ENCODE data around the gene CDH11. TPM values are rescaled to one million over a fixed set of nuclear protein-coding genes. Genes with fewer than 3 reads are reported as not detected.

CDH11 gene
- total and polyA plus RNA-seq, 2 experiments from 2014 or later = 3.5 to 19.6 TPM

DNA sequence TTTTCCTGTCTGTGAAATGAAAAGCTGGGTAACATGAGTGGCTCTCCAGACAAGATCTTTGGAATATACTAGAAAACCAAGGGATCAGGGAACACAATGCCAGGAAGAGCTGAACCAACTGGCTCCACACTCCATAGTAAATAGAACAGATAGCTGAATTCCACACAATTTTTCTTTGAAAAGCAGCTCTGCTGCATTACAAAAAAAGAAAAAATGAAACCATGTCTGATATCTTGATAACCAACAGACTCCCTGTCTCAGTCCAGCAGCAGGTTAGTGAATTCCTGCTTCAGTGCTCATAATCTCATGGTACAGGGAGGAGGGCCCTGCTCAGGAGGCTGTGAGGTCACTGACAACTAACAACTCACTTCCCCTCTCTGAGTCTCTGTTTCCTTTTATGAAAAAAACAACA is 97.1 kb downstream of the CDH11 start (continued):
- TF ChIP-seq, protein P1, sequence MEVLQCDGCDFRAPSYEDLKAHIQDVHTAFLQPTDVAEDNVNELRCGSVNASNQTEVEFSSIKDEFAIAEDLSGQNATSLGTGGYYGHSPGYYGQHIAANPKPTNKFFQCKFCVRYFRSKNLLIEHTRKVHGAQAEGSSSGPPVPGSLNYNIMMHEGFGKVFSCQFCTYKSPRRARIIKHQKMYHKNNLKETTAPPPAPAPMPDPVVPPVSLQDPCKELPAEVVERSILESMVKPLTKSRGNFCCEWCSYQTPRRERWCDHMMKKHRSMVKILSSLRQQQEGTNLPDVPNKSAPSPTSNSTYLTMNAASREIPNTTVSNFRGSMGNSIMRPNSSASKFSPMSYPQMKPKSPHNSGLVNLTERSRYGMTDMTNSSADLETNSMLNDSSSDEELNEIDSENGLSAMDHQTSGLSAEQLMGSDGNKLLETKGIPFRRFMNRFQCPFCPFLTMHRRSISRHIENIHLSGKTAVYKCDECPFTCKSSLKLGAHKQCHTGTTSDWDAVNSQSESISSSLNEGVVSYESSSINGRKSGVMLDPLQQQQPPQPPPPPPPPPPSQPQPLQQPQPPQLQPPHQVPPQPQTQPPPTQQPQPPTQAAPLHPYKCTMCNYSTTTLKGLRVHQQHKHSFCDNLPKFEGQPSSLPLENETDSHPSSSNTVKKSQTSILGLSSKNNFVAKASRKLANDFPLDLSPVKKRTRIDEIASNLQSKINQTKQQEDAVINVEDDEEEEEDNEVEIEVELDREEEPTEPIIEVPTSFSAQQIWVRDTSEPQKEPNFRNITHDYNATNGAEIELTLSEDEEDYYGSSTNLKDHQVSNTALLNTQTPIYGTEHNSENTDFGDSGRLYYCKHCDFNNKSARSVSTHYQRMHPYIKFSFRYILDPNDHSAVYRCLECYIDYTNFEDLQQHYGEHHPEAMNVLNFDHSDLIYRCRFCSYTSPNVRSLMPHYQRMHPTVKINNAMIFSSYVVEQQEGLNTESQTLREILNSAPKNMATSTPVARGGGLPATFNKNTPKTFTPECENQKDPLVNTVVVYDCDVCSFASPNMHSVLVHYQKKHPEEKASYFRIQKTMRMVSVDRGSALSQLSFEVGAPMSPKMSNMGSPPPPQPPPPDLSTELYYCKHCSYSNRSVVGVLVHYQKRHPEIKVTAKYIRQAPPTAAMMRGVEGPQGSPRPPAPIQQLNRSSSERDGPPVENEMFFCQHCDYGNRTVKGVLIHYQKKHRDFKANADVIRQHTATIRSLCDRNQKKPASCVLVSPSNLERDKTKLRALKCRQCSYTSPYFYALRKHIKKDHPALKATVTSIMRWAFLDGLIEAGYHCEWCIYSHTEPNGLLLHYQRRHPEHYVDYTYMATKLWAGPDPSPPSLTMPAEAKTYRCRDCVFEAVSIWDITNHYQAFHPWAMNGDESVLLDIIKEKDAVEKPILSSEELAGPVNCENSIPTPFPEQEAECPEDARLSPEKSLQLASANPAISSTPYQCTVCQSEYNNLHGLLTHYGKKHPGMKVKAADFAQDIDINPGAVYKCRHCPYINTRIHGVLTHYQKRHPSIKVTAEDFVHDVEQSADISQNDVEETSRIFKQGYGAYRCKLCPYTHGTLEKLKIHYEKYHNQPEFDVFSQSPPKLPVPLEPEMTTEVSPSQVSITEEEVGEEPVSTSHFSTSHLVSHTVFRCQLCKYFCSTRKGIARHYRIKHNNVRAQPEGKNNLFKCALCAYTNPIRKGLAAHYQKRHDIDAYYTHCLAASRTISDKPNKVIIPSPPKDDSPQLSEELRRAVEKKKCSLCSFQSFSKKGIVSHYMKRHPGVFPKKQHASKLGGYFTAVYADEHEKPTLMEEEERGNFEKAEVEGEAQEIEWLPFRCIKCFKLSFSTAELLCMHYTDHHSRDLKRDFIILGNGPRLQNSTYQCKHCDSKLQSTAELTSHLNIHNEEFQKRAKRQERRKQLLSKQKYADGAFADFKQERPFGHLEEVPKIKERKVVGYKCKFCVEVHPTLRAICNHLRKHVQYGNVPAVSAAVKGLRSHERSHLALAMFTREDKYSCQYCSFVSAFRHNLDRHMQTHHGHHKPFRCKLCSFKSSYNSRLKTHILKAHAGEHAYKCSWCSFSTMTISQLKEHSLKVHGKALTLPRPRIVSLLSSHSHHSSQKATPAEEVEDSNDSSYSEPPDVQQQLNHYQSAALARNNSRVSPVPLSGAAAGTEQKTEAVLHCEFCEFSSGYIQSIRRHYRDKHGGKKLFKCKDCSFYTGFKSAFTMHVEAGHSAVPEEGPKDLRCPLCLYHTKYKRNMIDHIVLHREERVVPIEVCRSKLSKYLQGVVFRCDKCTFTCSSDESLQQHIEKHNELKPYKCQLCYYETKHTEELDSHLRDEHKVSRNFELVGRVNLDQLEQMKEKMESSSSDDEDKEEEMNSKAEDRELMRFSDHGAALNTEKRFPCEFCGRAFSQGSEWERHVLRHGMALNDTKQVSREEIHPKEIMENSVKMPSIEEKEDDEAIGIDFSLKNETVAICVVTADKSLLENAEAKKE (CRISPR knock-in tag; IDR thresholded peaks at IDR 0.05) = no peak
- TF ChIP-seq POLR2AphosphoS5 (IDR thresholded peaks at IDR 0.05; ENCODE audit: low read depth) (no peak), ZNF114 (CRISPR knock-in tag; IDR thresholded peaks at IDR 0.05) (no peak), EZH2phosphoT487 (IDR thresholded peaks at IDR 0.05; ENCODE audit: unreplicated experiment) (no peak), NANOG (IDR thresholded peaks at IDR 0.05; ENCODE audit: borderline replicate concordance) (no peak), ZNF331 (CRISPR knock-in tag; IDR thresholded peaks at IDR 0.05; ENCODE audit: low read depth) (no peak)
- TF ChIP-seq, protein P2, sequence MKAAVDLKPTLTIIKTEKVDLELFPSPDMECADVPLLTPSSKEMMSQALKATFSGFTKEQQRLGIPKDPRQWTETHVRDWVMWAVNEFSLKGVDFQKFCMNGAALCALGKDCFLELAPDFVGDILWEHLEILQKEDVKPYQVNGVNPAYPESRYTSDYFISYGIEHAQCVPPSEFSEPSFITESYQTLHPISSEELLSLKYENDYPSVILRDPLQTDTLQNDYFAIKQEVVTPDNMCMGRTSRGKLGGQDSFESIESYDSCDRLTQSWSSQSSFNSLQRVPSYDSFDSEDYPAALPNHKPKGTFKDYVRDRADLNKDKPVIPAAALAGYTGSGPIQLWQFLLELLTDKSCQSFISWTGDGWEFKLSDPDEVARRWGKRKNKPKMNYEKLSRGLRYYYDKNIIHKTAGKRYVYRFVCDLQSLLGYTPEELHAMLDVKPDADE (IDR thresholded peaks at IDR 0.05) = no peak

DNA sequence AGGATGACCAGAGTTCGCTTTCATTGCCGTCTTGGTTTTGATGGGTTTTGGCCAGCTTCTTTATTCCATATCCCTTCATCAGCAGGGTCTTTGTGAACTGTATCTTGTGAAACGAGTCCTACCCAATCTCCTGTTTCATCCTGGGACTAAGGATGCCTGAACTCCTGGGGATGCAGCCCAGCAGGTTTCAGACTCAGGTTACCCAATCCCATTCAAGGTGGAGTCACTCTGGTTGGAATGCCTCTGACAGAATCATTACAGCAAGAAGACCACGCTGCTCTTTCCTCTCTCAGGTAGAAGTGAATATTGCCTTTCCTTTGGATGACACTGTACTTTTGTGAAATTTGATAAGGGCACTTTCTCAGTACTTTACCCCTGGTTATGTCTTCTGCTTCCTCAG is 98.1 kb downstream of the CDH11 start:
- Histone ChIP-seq H4K20me1 (replicated peaks; ENCODE audit: insufficient read depth) (no peaks in the 10 kb centered on the region), H3K4me3 (no peak overlapping the region), H3K79me2 (replicated peaks; ENCODE audit: insufficient read depth) (no peaks in the 10 kb centered on the region), H3K27me3 (ENCODE audit: insufficient read depth) (no peaks in the 10 kb centered on the region), H3K9me2 (ENCODE audit: insufficient read depth) (peaks cover 26% of the 10 kb centered on the region), H3K27ac (ENCODE audit: low read depth) (no peak overlapping the region), H2AFZ (no peak overlapping the region), H3K36me3 (ENCODE audit: insufficient read depth) (no peaks in the 10 kb centered on the region), H3K4me1 (ENCODE audit: insufficient read depth) (no peaks in the 10 kb centered on the region), H3K4me2 (no peak overlapping the region), H3F3A (replicated peaks; ENCODE audit: low read depth) (no peaks in the 10 kb centered on the region)
- Mint-ChIP-seq H3K4me1 (0 out of 3 replicates have a peak, but pooled peaks cover 5% of the 10 kb centered on the region), H3K9me3 (no peaks in the 10 kb centered on the region; the same call in 2 of the 3 replicates), H3K36me3 (ENCODE audit: low read depth) (peaks cover under 1% of the 10 kb centered on the region; the same call in 1 of the 3 replicates), H3K27ac (no peak overlapping the region), H3K4me3 (no peak overlapping the region), H3K27me3 (ENCODE audit: insufficient read depth, low read depth, poor library complexity) (no peaks in the 10 kb centered on the region)
- DNase-seq (ENCODE audit: low spot score) = no peak
- ATAC-seq = no peak; the same call in 2 of the 3 replicates
- TF ChIP-seq POLR2AphosphoS5 (IDR thresholded peaks at IDR 0.05; ENCODE audit: low read depth) (no peak), NANOG (IDR thresholded peaks at IDR 0.05; ENCODE audit: borderline replicate concordance) (no peak), CREB1 (CRISPR knock-in tag; IDR thresholded peaks at IDR 0.05; ENCODE audit: low read depth) (no peak), ZNF114 (CRISPR knock-in tag; IDR thresholded peaks at IDR 0.05) (no peak), EZH2phosphoT487 (IDR thresholded peaks at IDR 0.05; ENCODE audit: unreplicated experiment) (no peak), STAT1 (IDR thresholded peaks at IDR 0.05; ENCODE audit: unreplicated experiment) (no peak)
- TF ChIP-seq, protein P3, sequence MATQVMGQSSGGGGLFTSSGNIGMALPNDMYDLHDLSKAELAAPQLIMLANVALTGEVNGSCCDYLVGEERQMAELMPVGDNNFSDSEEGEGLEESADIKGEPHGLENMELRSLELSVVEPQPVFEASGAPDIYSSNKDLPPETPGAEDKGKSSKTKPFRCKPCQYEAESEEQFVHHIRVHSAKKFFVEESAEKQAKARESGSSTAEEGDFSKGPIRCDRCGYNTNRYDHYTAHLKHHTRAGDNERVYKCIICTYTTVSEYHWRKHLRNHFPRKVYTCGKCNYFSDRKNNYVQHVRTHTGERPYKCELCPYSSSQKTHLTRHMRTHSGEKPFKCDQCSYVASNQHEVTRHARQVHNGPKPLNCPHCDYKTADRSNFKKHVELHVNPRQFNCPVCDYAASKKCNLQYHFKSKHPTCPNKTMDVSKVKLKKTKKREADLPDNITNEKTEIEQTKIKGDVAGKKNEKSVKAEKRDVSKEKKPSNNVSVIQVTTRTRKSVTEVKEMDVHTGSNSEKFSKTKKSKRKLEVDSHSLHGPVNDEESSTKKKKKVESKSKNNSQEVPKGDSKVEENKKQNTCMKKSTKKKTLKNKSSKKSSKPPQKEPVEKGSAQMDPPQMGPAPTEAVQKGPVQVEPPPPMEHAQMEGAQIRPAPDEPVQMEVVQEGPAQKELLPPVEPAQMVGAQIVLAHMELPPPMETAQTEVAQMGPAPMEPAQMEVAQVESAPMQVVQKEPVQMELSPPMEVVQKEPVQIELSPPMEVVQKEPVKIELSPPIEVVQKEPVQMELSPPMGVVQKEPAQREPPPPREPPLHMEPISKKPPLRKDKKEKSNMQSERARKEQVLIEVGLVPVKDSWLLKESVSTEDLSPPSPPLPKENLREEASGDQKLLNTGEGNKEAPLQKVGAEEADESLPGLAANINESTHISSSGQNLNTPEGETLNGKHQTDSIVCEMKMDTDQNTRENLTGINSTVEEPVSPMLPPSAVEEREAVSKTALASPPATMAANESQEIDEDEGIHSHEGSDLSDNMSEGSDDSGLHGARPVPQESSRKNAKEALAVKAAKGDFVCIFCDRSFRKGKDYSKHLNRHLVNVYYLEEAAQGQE (IDR thresholded peaks at IDR 0.05; ENCODE audit: unreplicated experiment) = no peak
- TF ChIP-seq, protein P2 (IDR thresholded peaks at IDR 0.05) = no peak
